NT2/D1 (cell line): ENCODE measurements around the gene C5orf15.

Experiments used
- YY1 ChIP-seq: IDR thresholded peaks from 2 replicates; pipeline ENCODE4 v1.6.1; 2011; ENCODE audit not compliant: insufficient read length, insufficient read depth
- ZNF274 ChIP-seq: IDR thresholded peaks from 2 replicates; pipeline ENCODE4 v1.6.1; 2011; ENCODE audit warnings: mild to moderate bottlenecking, low read depth, low read length

- TF ChIP-seq YY1 (no peak), ZNF274 (no peak)
Measured at GRCh38 chr5:133921069-133921468, 47.4 kb downstream of the C5orf15 start.
